ENCODE results near the gene TMEM116.

DNA sequence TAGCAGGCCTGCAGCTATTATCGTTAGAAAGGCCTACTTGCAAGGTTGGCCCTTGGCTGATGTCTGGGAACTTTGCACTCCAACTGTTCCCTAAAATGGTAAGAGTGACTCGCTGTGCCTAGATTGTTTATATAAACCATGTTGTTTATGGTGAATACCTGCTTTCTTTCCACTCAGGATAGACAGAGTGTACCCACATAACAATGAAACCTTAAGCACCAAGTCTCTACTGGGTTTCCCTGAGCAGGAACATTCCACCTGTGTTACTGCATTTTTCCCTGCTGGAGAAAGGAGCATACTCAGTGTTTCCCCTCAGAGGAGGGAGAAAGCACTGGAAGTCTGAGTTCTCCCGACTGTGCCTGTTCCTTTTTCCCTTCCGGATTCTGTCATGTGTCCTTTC lies 33.0 kb upstream of the TMEM116 start:
- TF ChIP-seq POLR2AphosphoS5 (IDR thresholded peaks at IDR 0.05; ENCODE audit: low read depth, low read length) (no peak), TAF1 (IDR thresholded peaks at IDR 0.05; ENCODE audit: low read depth, low read length) (no peak), POLR2A (IDR thresholded peaks at IDR 0.05; ENCODE audit: low read depth, low read length) (no peak), SPI1 (IDR thresholded peaks at IDR 0.05; ENCODE audit: low read depth, low read length) (no peak)
